Measurements from ENCODE around the gene TPM4.

DNA sequence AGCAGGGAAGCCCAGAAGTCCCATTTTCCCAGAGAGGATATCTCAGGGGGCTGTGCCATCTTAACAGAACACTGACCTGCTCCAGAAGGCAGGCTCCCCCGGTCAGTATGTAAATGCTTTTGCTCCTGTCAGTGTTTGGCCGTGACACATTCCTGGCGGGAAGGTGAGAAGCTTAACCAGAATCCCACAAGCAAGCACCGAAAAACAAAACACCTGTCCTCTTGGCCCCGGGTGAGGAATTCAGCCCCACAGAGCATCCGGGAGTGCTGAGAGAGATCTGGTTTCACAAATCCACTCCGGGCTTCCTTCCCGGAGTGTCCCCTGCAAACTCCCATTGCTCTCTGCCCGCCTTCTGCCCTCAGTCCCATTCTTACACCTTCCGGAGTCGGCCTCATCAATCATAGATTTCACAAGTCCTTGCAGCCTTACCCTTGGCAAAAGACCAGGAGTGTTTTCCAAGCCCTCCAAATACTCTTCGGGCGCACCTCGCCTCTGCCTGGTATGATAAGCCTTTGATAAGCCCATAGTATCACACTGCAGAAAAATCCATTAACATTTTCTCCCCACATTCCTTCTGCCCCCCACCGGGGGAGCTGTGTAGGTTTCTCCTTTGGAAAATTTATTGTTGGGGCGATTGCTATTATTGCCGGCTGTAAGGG, 12.2 kb downstream of the TPM4 start:
- TF ChIP-seq, protein P1, sequence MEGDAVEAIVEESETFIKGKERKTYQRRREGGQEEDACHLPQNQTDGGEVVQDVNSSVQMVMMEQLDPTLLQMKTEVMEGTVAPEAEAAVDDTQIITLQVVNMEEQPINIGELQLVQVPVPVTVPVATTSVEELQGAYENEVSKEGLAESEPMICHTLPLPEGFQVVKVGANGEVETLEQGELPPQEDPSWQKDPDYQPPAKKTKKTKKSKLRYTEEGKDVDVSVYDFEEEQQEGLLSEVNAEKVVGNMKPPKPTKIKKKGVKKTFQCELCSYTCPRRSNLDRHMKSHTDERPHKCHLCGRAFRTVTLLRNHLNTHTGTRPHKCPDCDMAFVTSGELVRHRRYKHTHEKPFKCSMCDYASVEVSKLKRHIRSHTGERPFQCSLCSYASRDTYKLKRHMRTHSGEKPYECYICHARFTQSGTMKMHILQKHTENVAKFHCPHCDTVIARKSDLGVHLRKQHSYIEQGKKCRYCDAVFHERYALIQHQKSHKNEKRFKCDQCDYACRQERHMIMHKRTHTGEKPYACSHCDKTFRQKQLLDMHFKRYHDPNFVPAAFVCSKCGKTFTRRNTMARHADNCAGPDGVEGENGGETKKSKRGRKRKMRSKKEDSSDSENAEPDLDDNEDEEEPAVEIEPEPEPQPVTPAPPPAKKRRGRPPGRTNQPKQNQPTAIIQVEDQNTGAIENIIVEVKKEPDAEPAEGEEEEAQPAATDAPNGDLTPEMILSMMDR (IDR thresholded peaks at IDR 0.05 in 4 of 5, conservative IDR thresholded peaks at IDR 0.05 in 1 of 5): no peak
- TF ChIP-seq POLR2A (IDR thresholded peaks at IDR 0.05): no peak
